Activated CD4-positive, alpha-beta memory T cell treated with anti-CD3 and anti-CD28 coated beads for 36 hours (primary cell): ENCODE data around the gene ADCY2. TPM values are rescaled to one million over a fixed set of nuclear protein-coding genes. Genes with fewer than 3 reads are reported as not detected.

Experiments used
- CTCF ChIA-PET: fragments of 350-600 bp; sonication (Branson Sonifier 250); formaldehyde crosslinking; loops from one replicate; lab custom pipeline; 2021; ENCODE audit warnings: antibody characterized with exemption, inconsistent platforms; lab: Charles Lee
- POLR2A ChIA-PET: fragments of 350-600 bp; sonication (Branson Sonifier 250); formaldehyde crosslinking; loops from one replicate; lab custom pipeline; 2021; ENCODE audit warnings: antibody characterized with exemption; lab: Charles Lee
- DNase-seq: peaks from one replicate; pipeline ENCODE4 v3.0.0-alpha.2; 2020
- H3K27ac Mint-ChIP-seq: one replicate; pipeline ENCODE4 v1.8.0; 2021; ENCODE audit warnings: mixed read lengths
- H3K27me3 Mint-ChIP-seq: one replicate; pipeline ENCODE4 v1.8.0; 2021; ENCODE audit warnings: mixed read lengths
- H3K36me3 Mint-ChIP-seq: one replicate; pipeline ENCODE4 v1.8.0; 2021; ENCODE audit warnings: mixed read lengths
- H3K4me1 Mint-ChIP-seq: one replicate; pipeline ENCODE4 v1.8.0; 2021; ENCODE audit warnings: low read depth, mixed read lengths
- H3K4me3 Mint-ChIP-seq: one replicate; pipeline ENCODE4 v1.8.0; 2021; ENCODE audit warnings: mild to moderate bottlenecking, mixed read lengths
- H3K9me3 Mint-ChIP-seq: one replicate; pipeline ENCODE4 v1.8.0; 2021; ENCODE audit warnings: mixed read lengths
- intact Hi-C: fragments of 100-400 bp; cut with micrococcal nuclease; formaldehyde crosslinking; loops from one replicate; pipeline ENCODE4 v1.15.1; 2023
- total RNA-seq, 2 experiments: library from RNA; stranded (reverse); gene quantifications; one replicate each; pipeline ENCODE4 v1.2.3, GENCODE V29; 2021

Gene ADCY2
- total RNA-seq, 2 experiments from 2014 or later: not detected

DNA sequence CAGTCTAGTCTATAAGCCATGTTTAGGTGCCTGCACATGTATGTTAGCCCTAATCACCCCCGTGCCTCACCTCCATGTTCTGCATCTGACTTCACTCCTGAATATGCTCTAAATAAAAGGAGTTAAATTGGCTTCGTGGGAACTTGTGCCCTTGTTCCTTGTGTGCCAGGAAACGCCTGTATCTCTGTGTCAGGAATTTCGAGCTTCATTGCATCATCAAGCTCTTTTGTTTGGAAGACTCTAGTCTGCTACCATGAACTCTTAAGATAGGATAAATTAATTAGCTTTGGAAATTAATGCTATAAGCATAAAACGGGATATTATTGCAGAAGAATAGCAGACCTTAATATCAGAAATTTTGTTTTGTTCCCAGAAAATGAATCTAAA is 99.2 kb downstream of the ADCY2 start:
- peaks cover 2% of the 10 kb centered on the region for H3K27me3 Mint-ChIP-seq
- H3K4me3 Mint-ChIP-seq: no peak overlapping the region
- intact Hi-C loops: no loop called here
- H3K9me3 Mint-ChIP-seq: no peaks in the 10 kb centered on the region
- POLR2A ChIA-PET: no interaction called here
- CTCF ChIA-PET: no interaction called here
- no peaks in the 10 kb centered on the region for H3K36me3 Mint-ChIP-seq
- H3K4me1 Mint-ChIP-seq: no peaks in the 10 kb centered on the region
- H3K27ac Mint-ChIP-seq: no peak overlapping the region
- no peak for DNase-seq

DNA sequence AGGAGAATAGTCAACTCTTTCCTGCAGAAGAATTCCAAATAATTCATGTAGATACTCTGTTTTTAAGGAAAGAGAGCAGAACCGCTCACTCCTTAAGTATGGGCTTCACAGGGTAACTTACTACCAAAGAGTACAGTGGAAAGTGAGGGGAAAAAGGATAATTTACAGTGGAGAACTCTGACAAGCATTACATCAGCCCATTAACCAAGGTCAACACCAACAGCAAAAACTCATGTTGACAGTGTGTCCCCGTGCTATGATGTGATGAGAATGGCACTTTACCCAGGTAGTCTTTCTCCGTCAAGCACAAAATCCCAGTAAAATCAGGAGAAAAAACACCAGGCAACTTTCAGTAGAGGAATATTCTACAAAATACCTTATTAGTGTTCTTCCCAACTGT is 104.3 kb downstream of the ADCY2 start:
- no peaks in the 10 kb centered on the region for H3K9me3 Mint-ChIP-seq
- H3K36me3 Mint-ChIP-seq: no peaks in the 10 kb centered on the region
- ChIA-PET CTCF (no interaction called here), POLR2A (no interaction called here)
- H3K4me1 Mint-ChIP-seq: no peaks in the 10 kb centered on the region
- no peak for DNase-seq
- H3K4me3 Mint-ChIP-seq: no peak overlapping the region
- intact Hi-C loops: no loop called here
- H3K27ac Mint-ChIP-seq: no peak overlapping the region
- H3K27me3 Mint-ChIP-seq: peaks cover 3% of the 10 kb centered on the region

DNA sequence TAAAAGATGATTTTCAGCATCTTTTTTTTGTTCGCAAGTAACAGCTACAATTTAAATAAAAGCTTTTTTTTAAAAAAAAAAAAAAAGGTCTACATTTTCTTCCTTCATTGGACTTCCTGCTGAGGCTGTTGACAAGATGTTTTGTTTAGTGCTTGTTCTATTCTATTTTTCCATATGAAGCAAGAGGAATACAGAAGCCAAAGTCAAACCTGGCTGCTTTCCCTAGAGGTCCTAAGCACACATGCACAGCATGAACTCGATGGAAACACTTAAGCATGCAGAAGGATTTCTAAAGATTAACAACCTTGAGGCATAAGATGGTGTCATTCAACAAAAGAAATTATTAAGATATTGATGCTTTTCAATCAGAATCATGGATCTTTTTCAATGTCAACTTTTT is 105.1 kb downstream of the ADCY2 start:
- POLR2A ChIA-PET: no interaction called here
- no peak overlapping the region for H3K4me3 Mint-ChIP-seq

DNA sequence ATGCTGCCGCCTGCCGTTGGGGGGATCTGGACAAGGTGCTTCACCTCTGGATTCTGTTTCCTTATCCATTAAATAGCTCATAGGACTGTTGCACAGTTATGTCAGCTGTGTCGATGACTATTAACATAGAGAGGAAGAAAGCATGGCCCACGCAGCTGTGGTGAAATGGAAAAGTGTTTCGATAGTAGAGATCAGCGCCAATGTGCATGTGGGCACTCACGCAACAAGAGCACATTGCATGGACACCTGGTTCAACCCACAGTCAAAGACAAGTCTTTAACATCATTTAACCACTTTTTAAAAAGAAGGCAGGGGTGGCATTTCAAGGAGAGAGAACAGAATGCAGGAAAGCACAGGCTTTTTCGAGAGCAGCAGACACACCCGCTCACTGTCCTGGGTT is 107.6 kb downstream of the ADCY2 start:
- POLR2A ChIA-PET: no interaction called here
- Mint-ChIP-seq H3K36me3 (no peaks in the 10 kb centered on the region), H3K27ac (no peak overlapping the region), H3K4me1 (no peaks in the 10 kb centered on the region), H3K4me3 (no peak overlapping the region), H3K9me3 (no peaks in the 10 kb centered on the region), H3K27me3 (peaks cover 3% of the 10 kb centered on the region)
- DNase-seq: no peak
- intact Hi-C loops: no loop called here
- CTCF ChIA-PET: no interaction called here

More for the DNA sequence above, 105.1 kb downstream of the ADCY2 start:
- Mint-ChIP-seq H3K27me3 (peaks cover 3% of the 10 kb centered on the region), H3K9me3 (no peaks in the 10 kb centered on the region), H3K27ac (no peak overlapping the region), H3K36me3 (no peaks in the 10 kb centered on the region), H3K4me1 (no peaks in the 10 kb centered on the region)
- DNase-seq: no peak
- intact Hi-C loops: no loop called here
- CTCF ChIA-PET: no interaction called here

DNA sequence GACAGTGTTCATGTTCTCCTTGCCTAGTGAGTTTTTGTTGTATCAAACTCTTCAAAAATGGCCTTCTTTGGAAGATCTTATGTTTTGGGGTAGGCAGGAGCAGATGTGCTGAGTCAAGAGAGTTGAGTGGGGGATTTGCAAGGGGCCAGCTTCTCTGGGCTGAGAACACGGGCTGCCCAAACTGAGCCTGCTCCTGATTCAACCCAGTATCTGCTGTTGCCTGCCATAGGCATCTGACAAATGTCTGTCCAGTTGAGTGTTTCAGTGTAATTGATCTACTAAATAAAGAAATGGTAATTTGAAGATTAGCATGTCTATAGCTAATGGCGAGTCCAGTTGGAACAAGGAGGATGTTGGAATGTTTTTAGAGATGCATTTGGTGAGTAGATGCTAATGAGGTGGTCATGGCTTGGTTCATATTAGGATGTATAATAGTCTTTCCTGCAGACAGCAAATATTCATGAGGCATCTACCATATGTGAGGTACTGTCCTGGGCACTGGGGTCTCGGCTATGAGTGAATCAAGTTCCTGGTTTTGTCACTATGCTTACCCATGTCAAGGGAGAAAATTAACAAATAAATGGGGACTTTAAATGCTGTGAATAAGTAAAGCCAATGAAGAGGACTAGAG is 119.5 kb downstream of the ADCY2 start:
- H3K9me3 Mint-ChIP-seq: no peaks in the 10 kb centered on the region
- no peak for DNase-seq
- H3K27ac Mint-ChIP-seq: no peak overlapping the region
- no peaks in the 10 kb centered on the region for H3K36me3 Mint-ChIP-seq
- ChIA-PET CTCF (no interaction called here), POLR2A (no interaction called here)
- H3K27me3 Mint-ChIP-seq: no peaks in the 10 kb centered on the region
- H3K4me3 Mint-ChIP-seq: no peak overlapping the region
- intact Hi-C loops: no loop called here
- no peaks in the 10 kb centered on the region for H3K4me1 Mint-ChIP-seq

DNA sequence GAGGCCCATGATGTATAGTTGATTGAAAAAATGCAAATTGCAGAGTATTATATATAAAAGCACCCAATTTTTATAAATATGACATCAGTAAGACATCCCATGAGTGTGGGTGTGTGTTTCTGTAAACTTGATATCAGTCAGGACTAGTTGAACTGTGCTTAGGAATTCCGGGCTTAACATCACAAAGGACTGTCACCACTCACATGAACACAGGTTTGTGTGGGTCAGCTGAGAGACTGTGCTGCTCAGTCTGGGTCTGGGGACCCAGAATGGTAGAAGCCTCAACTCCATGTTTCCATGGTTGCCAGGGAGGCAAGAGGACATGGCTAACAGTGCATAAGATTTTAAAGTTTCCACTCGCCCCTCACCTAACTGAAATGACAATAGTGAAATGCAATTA is 120.3 kb downstream of the ADCY2 start:
- Mint-ChIP-seq H3K27ac (no peak overlapping the region), H3K27me3 (no peaks in the 10 kb centered on the region), H3K9me3 (no peaks in the 10 kb centered on the region), H3K4me3 (no peak overlapping the region), H3K4me1 (no peaks in the 10 kb centered on the region), H3K36me3 (no peaks in the 10 kb centered on the region)
- POLR2A ChIA-PET: no interaction called here
- intact Hi-C loops: no loop called here
- no peak for DNase-seq
- CTCF ChIA-PET: no interaction called here

DNA sequence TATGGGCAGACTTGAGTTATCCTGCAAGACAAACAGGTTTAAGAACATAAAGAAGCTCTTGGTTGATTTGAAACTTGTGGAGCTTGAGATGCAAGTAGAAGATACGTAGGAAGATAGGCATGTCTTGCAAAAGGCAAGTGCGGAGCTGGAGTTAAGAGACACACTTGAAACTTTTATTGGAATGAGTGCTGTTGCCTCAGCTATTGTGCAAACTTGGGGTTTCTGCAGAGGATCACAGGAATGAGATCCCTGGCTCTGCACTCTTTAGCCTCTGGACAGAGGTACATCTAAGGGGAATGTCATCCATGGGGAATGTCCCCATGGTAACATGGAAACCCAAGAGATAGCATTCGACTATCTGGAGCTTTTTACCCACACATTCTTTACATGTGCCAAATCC is 121.1 kb downstream of the ADCY2 start:
- H3K4me1 Mint-ChIP-seq: no peaks in the 10 kb centered on the region
- H3K36me3 Mint-ChIP-seq: no peaks in the 10 kb centered on the region
- H3K27me3 Mint-ChIP-seq: no peaks in the 10 kb centered on the region
- DNase-seq: no peak
- H3K4me3 Mint-ChIP-seq: no peak overlapping the region
- ChIA-PET POLR2A (no interaction called here), CTCF (no interaction called here)
- intact Hi-C loops: no loop called here
- H3K27ac Mint-ChIP-seq: no peak overlapping the region
- H3K9me3 Mint-ChIP-seq: no peaks in the 10 kb centered on the region

DNA sequence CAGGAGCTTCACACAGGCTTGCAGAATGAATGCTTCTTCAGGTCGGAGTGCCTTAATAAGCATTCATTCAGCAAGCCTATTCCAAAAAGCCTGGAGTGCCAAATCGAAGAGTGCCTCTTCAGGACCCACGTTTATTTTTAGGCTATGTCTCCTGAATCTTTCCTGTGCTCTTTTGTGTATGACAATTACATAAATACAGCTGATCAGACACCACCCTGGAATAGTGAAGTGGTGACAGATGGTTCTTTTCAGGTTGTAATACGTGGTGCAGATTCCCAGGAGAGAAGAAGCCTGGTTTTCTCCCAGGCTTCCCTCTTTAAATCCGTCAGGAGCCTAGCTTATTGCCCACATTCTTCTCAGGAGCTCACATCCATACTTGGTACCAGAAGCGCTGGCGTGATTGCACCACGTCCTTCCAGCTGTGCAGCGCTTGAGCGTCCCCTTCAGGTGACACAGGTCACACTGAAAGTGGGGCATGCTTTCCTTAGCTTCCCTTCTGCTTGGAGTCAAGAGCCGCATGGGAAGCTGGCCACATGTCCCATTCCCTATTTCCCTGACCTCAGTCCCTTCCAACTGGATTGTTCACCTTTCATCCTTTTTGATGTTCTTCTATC is 123.1 kb downstream of the ADCY2 start:
- Mint-ChIP-seq H3K4me3 (no peak overlapping the region), H3K4me1 (no peaks in the 10 kb centered on the region), H3K9me3 (no peaks in the 10 kb centered on the region), H3K27ac (no peak overlapping the region), H3K36me3 (no peaks in the 10 kb centered on the region), H3K27me3 (no peaks in the 10 kb centered on the region)
- CTCF ChIA-PET: no interaction called here
- no peak for DNase-seq
- intact Hi-C loops: no loop called here
- POLR2A ChIA-PET: no interaction called here

DNA sequence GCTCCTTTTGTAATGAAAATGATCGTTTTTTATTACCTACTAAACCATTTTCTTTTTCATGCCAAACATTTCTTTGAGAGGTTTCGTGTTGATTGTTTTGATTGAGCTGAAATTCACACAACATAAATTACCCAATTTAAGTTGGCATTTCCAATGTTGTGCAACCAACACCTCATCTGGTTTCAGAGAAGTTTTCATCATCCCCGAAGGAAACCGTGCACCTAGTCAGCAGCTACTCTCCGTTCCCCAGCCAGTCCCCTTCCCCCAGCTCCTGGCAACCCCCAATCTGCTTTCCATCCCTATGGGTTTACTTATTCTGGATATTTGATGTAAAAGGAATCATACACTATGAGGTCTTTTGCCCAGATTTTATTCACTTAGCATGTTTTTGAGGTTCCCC is 123.6 kb downstream of the ADCY2 start:
- H3K27ac Mint-ChIP-seq: no peak overlapping the region
- intact Hi-C loops: no loop called here
- H3K4me1 Mint-ChIP-seq: no peaks in the 10 kb centered on the region
- no peaks in the 10 kb centered on the region for H3K27me3 Mint-ChIP-seq
- H3K4me3 Mint-ChIP-seq: no peak overlapping the region
- H3K9me3 Mint-ChIP-seq: no peaks in the 10 kb centered on the region
- ChIA-PET CTCF (no interaction called here), POLR2A (no interaction called here)
- DNase-seq: no peak
- no peaks in the 10 kb centered on the region for H3K36me3 Mint-ChIP-seq

DNA sequence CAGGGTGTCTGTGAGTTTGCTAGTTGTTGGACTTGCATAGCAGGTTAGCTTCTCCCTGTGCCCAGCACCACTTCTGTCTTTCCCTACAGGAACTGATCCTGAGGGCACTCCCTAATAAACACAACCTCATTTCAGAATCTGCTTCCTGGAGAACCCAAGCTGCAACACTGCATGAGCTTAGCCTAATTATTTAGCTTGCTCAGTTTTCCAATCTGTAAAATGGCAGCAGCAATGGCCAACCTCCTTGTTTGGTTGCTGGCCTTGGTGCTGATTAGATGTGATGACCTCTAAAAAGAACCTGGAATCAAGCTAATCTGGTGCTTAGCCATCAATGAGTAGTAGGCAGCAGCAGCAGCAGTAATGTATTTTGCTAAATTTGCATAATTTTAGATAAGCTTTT is 133.9 kb downstream of the ADCY2 start:
- Mint-ChIP-seq H3K4me1 (no peaks in the 10 kb centered on the region), H3K36me3 (no peaks in the 10 kb centered on the region), H3K27ac (no peak overlapping the region), H3K9me3 (peaks cover 3% of the 10 kb centered on the region), H3K27me3 (peaks cover 2% of the 10 kb centered on the region), H3K4me3 (no peak overlapping the region)
- ChIA-PET CTCF (no interaction called here), POLR2A (no interaction called here)
- intact Hi-C loops: no loop called here
- no peak for DNase-seq

DNA sequence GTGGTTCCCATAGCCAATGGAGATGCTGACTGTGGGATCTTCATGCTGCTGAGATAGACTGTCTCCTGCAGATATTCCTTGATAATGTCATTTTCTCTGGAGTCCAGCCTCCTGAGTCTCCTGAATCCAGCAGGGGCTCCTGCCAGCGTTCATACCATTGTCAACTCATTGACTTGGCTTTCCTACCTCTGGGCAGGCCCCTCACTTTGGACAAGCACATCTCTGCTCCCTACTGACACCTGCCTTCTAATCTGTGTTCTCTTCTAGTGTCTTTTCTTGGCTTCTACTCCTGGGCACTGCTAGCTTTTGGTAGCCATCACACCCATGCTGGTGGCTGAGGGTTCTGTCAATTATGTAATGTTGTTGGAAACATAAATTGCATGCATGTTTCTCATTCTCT is 138.0 kb downstream of the ADCY2 start:
- no peak for DNase-seq
- POLR2A ChIA-PET: no interaction called here
- H3K36me3 Mint-ChIP-seq: no peaks in the 10 kb centered on the region
- no peaks in the 10 kb centered on the region for H3K27me3 Mint-ChIP-seq
- CTCF ChIA-PET: no interaction called here
- H3K4me1 Mint-ChIP-seq: no peaks in the 10 kb centered on the region
- intact Hi-C loops: no loop called here
- peaks cover 3% of the 10 kb centered on the region for H3K9me3 Mint-ChIP-seq
- H3K4me3 Mint-ChIP-seq: no peak overlapping the region
- H3K27ac Mint-ChIP-seq: no peak overlapping the region

DNA sequence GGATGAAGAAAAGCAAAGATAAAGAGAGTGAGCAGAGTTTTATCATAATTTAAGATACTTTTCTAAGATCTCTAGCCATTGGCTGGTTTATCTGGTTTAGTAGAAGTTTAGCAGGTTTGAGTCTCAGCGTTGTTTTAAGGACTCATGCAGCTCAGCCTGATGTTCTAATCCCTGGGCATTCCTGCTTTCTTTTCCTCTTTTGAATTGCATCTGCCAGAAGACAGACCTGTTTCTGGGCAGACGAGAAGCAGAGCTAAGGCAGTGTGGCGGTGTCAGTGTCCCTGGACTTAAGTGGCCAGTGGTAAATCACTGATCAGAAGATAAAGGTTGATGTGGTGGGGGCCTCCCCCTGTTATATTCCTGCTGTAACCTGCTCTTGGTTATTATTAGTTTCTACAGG is 138.6 kb downstream of the ADCY2 start:
- intact Hi-C loops: no loop called here
- POLR2A ChIA-PET: no interaction called here
- Mint-ChIP-seq H3K4me3 (no peak overlapping the region), H3K9me3 (peaks cover 3% of the 10 kb centered on the region), H3K36me3 (no peaks in the 10 kb centered on the region), H3K27ac (no peak overlapping the region), H3K4me1 (no peaks in the 10 kb centered on the region), H3K27me3 (peaks cover 1% of the 10 kb centered on the region)
- DNase-seq: no peak
- CTCF ChIA-PET: no interaction called here

DNA sequence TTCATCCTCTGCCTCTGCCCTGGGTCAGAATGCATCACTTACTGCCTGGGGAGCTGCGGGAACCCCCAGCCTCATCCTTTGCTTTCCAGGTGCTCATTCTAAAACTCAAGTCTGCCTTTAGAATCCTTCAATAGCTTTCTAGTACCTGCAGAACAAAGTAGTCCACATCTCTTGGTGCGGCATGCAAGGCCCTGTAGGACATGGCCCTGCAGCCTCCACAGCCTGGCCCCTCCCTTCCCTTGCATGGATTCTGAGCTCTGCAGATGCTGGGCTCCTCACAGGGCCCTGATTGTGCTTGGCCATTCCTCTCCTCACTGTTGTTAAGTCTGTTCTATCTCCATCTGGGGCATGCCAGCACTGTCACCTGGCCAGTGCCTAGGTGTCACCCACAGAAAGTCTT is 141.6 kb downstream of the ADCY2 start:
- ChIA-PET POLR2A (no interaction called here), CTCF (no interaction called here)
- Mint-ChIP-seq H3K27me3 (peaks cover 1% of the 10 kb centered on the region), H3K4me1 (no peaks in the 10 kb centered on the region), H3K36me3 (no peaks in the 10 kb centered on the region), H3K27ac (no peak overlapping the region), H3K9me3 (no peaks in the 10 kb centered on the region), H3K4me3 (no peak overlapping the region)
- intact Hi-C loops: no loop called here
- DNase-seq: no peak
